MCF 10A (cell line): ENCODE results near the gene PHLPP1. TPM values are rescaled to one million over a fixed set of nuclear protein-coding genes. Genes with fewer than 3 reads are reported as not detected.

ENCODE experiments used
- BruUV-seq: library from RNA; stranded (reverse); fragments of 400-500 nt; replicated peaks from 2 replicates; lab custom pipeline; 2021; lab: Mats Ljungman, UMichigan
- CTCF ChIA-PET: fragments of 300-600 bp; sonication (Branson Sonifier 250); formaldehyde crosslinking; extraction: SDS; loops from one replicate; lab custom pipeline; 2021; ENCODE audit warnings: antibody characterized with exemption, inconsistent platforms; lab: Yijun Ruan, JAX
- POLR2A ChIA-PET: fragments of 300-600, 350-650 bp; sonication (Branson Sonifier 250); formaldehyde crosslinking; extraction: SDS; loops from one replicate; lab custom pipeline; 2020; ENCODE audit warnings: antibody characterized with exemption, inconsistent platforms; lab: Yijun Ruan, JAX
- DNase-seq: peaks from one replicate; pipeline ENCODE4 v3.0.0-alpha.2; 2018; ENCODE audit not compliant: unreplicated experiment
- H3K27ac Mint-ChIP-seq: one replicate; pipeline ENCODE4 v1.8.0; 2022; ENCODE audit warnings: mild to moderate bottlenecking, low read depth, mixed read lengths; ENCODE audit not compliant: unreplicated experiment
- H3K27me3 Mint-ChIP-seq: one replicate; pipeline ENCODE4 v1.8.0; 2022; ENCODE audit warnings: mixed read lengths; ENCODE audit not compliant: insufficient read depth, unreplicated experiment
- H3K36me3 Mint-ChIP-seq: one replicate; pipeline ENCODE4 v1.8.0; 2022; ENCODE audit warnings: mild to moderate bottlenecking, moderate library complexity, mixed read lengths; ENCODE audit not compliant: insufficient read depth, unreplicated experiment
- H3K4me1 Mint-ChIP-seq: one replicate; pipeline ENCODE4 v1.8.0; 2022; ENCODE audit warnings: mixed read lengths; ENCODE audit not compliant: insufficient read depth, unreplicated experiment
- H3K4me3 Mint-ChIP-seq: one replicate; pipeline ENCODE4 v1.8.0; 2022; ENCODE audit warnings: mild to moderate bottlenecking, moderate library complexity, mixed read lengths; ENCODE audit not compliant: unreplicated experiment
- H3K9me3 Mint-ChIP-seq: one replicate; pipeline ENCODE4 v1.8.0; 2022; ENCODE audit warnings: mixed read lengths; ENCODE audit not compliant: unreplicated experiment
- CTCF ChIP-seq: fragments of 200-600 bp; IDR thresholded peaks from one replicate; pipeline ENCODE4 v1.8.0; 2022; ENCODE audit warnings: antibody characterized with exemption, mild to moderate bottlenecking; ENCODE audit not compliant: unreplicated experiment
- intact Hi-C: fragments of 100-400 bp; cut with micrococcal nuclease; formaldehyde crosslinking; loops from 2 replicates; pipeline ENCODE4 v1.14.1; 2022
- total RNA-seq: library from RNA; stranded (reverse); gene quantifications from 2 replicates; pipeline ENCODE4 v1.2.3, GENCODE V29; 2022

PHLPP1 gene
- total RNA-seq, 1 experiment from 2014 or later, result 13.1 TPM

GRCh38 chr18:63004466-63005089, 289.2 kb downstream of the PHLPP1 start:
- TF ChIP-seq CTCF, result no peak
- no peak overlapping the region for H3K4me3 Mint-ChIP-seq
- no peaks in the 10 kb centered on the region for H3K36me3 Mint-ChIP-seq
- CTCF ChIA-PET, result interaction anchor here (0.6 to 1.6 kb wide), 3 partner anchors 11 to 22 kb away, joined by 3 to 6 read pairs (median 3); no protein-coding TSS in a partner anchor
- H3K27ac Mint-ChIP-seq, result no peak overlapping the region
- H3K9me3 Mint-ChIP-seq, result no peaks in the 10 kb centered on the region
- no TSS peak for BruUV-seq
- no peak for DNase-seq
- peaks cover 10% of the 10 kb centered on the region for H3K4me1 Mint-ChIP-seq
- intact Hi-C loops, result no loop called here
- POLR2A ChIA-PET, result no interaction called here
- H3K27me3 Mint-ChIP-seq, result no peaks in the 10 kb centered on the region

GRCh38 chr18:63005306-63005705, 290.0 kb downstream of the PHLPP1 start:
- peaks cover 9% of the 10 kb centered on the region for H3K4me1 Mint-ChIP-seq
- H3K9me3 Mint-ChIP-seq, result no peaks in the 10 kb centered on the region
- no peak overlapping the region for H3K27ac Mint-ChIP-seq
- BruUV-seq, result no TSS peak
- POLR2A ChIA-PET, result no interaction called here
- intact Hi-C loops, result no loop called here
- CTCF ChIA-PET, result interaction anchor here (0.7 to 1.6 kb wide), 4 partner anchors 11 to 362 kb away, joined by 4 to 7 read pairs (median 5); partner anchors contain the start of gene KDSR
- no peak overlapping the region for H3K4me3 Mint-ChIP-seq
- no peak for DNase-seq
- no peaks in the 10 kb centered on the region for H3K36me3 Mint-ChIP-seq
- peaks cover 7% of the 10 kb centered on the region for H3K27me3 Mint-ChIP-seq
- TF ChIP-seq CTCF, result no peak

GRCh38 chr18:63007231-63007630, 291.9 kb downstream of the PHLPP1 start:
- ChIA-PET CTCF (interaction anchor here (0.6 to 1.0 kb wide), 2 partner anchors 9 to 512 kb away, joined by 3 to 6 read pairs; no protein-coding TSS in a partner anchor), POLR2A (no interaction called here)
- intact Hi-C loops, result no loop called here
- Mint-ChIP-seq H3K9me3 (no peaks in the 10 kb centered on the region), H3K27me3 (peaks cover 26% of the 10 kb centered on the region), H3K4me1 (peaks cover 9% of the 10 kb centered on the region), H3K36me3 (no peaks in the 10 kb centered on the region), H3K27ac (no peak overlapping the region), H3K4me3 (no peak overlapping the region)
- BruUV-seq, result no TSS peak
- no peak for TF ChIP-seq CTCF
- no peak for DNase-seq

GRCh38 chr18:63016270-63016669, 300.9 kb downstream of the PHLPP1 start:
- Mint-ChIP-seq H3K4me3 (no peak overlapping the region), H3K36me3 (peaks cover 6% of the 10 kb centered on the region), H3K27ac (no peak overlapping the region), H3K27me3 (peaks cover 24% of the 10 kb centered on the region), H3K4me1 (no peaks in the 10 kb centered on the region), H3K9me3 (peaks cover 10% of the 10 kb centered on the region)
- no TSS peak for BruUV-seq
- ChIA-PET POLR2A (interaction anchor here (0.7 to 3.6 kb wide), 4 partner anchors 254 to 423 kb away, joined by 3 to 17 read pairs (median 6); partner anchors contain the start of gene BCL2), CTCF (interaction anchor here (0.6 to 5.9 kb wide), 48 partner anchors 9 to 820 kb away, joined by 3 to 100 read pairs (median 4); partner anchors contain the start of gene BCL2)
- TF ChIP-seq CTCF, result peak; percentile 76
- intact Hi-C loops, result loop anchor here (1.0 to 2.0 kb wide), 5 partner anchors 115 to 829 kb away; no protein-coding TSS in a partner anchor
- peak; percentile 68 for DNase-seq
